Naive thymus-derived CD4-positive, alpha-beta T cell (primary cell): ENCODE measurements around the gene LRRC59. TPM values are rescaled to one million over a fixed set of nuclear protein-coding genes. Genes with fewer than 3 reads are reported as not detected.

Experiments
- ATAC-seq: fragments of 150-1000 bp; cut with Tn5 transposase; 2 replicates; pipeline ENCODE4 v1.10.0; 2021; ENCODE audit warnings: mild to moderate bottlenecking, moderate library complexity
- CTCF ChIA-PET: fragments of 350-600 bp; sonication (Branson Sonifier 250); formaldehyde crosslinking; loops from one replicate; lab custom pipeline; 2021; ENCODE audit warnings: antibody characterized with exemption; lab: Charles Lee
- POLR2A ChIA-PET: fragments of 350-600 bp; sonication (Branson Sonifier 250); formaldehyde crosslinking; loops from one replicate; lab custom pipeline; 2021; ENCODE audit warnings: antibody characterized with exemption, inconsistent platforms; lab: Charles Lee
- DNase-seq, 9 donors: peaks; one replicate each; pipeline versions ENCODE4 v3.0.0 to v3.0.0-alpha.2; 2020 to 2022; ENCODE audit warnings: mixed read lengths in 1 of 9
- H3K27ac ChIP-seq: one replicate; pipeline ENCODE4 v1.7.0; 2013; ENCODE audit warnings: mild to moderate bottlenecking, low read depth, low read length, moderate library complexity
- H3K27me3 ChIP-seq, 2 donors: one replicate each; pipeline ENCODE4 v1.7.0; 2013; ENCODE audit warnings: low read length in 2 of 2, mild to moderate bottlenecking in 2 of 2, moderate library complexity in 2 of 2; ENCODE audit not compliant: control insufficient read depth in 2 of 2, insufficient read depth in 2 of 2
- H3K36me3 ChIP-seq, 3 experiments: 1 replicate in 2 of 3; 2 replicates in 1 of 3; pipeline ENCODE4 v1.7.0; 2013; ENCODE audit warnings: low read length in 3 of 3, mild to moderate bottlenecking in 3 of 3, moderate library complexity in 1 of 3; ENCODE audit not compliant: insufficient read depth in 3 of 3, control insufficient read depth in 2 of 3
- H3K4me1 ChIP-seq, 2 donors: one replicate each; pipeline ENCODE4 v1.7.0; 2013; ENCODE audit warnings: low read length in 2 of 2, mild to moderate bottlenecking in 2 of 2, moderate library complexity in 1 of 2; ENCODE audit not compliant: control insufficient read depth in 2 of 2, insufficient read depth in 2 of 2
- H3K4me3 ChIP-seq: 2 replicates; pipeline ENCODE4 v1.7.0; 2013; ENCODE audit warnings: mild to moderate bottlenecking, low read length
- H3K9me3 ChIP-seq, 3 experiments: 1 replicate in 2 of 3; 2 replicates in 1 of 3; pipeline ENCODE4 v1.7.0; 2013; ENCODE audit warnings: low read length in 3 of 3; ENCODE audit not compliant: control insufficient read depth in 2 of 3
- H3K27ac Mint-ChIP-seq, 9 donors: one replicate each; pipeline ENCODE4 v1.8.0; 2020 to 2022; ENCODE audit warnings: mixed read lengths in 9 of 9, mild to moderate bottlenecking in 8 of 9, moderate library complexity in 5 of 9, inconsistent platforms in 2 of 9
- H3K27me3 Mint-ChIP-seq, 5 donors: one replicate each; pipeline ENCODE4 v1.8.0; 2021 to 2022; ENCODE audit warnings: mixed read lengths in 5 of 5, mild to moderate bottlenecking in 1 of 5
- H3K36me3 Mint-ChIP-seq, 5 donors: one replicate each; pipeline ENCODE4 v1.8.0; 2020 to 2022; ENCODE audit warnings: mixed read lengths in 5 of 5, mild to moderate bottlenecking in 3 of 5, inconsistent platforms in 1 of 5
- H3K4me1 Mint-ChIP-seq, 7 donors: one replicate each; pipeline ENCODE4 v1.8.0; 2020 to 2022; ENCODE audit warnings: mixed read lengths in 7 of 7, mild to moderate bottlenecking in 3 of 7, inconsistent platforms in 1 of 7
- H3K4me3 Mint-ChIP-seq, 10 donors: one replicate each; pipeline ENCODE4 v1.8.0; 2020 to 2022; ENCODE audit warnings: mild to moderate bottlenecking in 10 of 10, mixed read lengths in 10 of 10, moderate library complexity in 6 of 10, inconsistent platforms in 2 of 10
- H3K9me3 Mint-ChIP-seq, 11 donors: one replicate each; pipeline ENCODE4 v1.8.0; 2020 to 2022; ENCODE audit warnings: mixed read lengths in 11 of 11, mild to moderate bottlenecking in 4 of 11, inconsistent platforms in 1 of 11, moderate library complexity in 1 of 11
- intact Hi-C, 2 donors: fragments of 100-400 bp; cut with micrococcal nuclease; formaldehyde crosslinking; loops; one replicate each; pipeline ENCODE4 v1.15.1; 2023
- polyA plus RNA-seq, 2 donors: library from polyadenylated mRNA; unstranded; fragments of 300-500 nt; fragmentation: Illumina TruSeq; gene quantifications; one replicate each; pipeline ENCODE4 v1.2.3, GENCODE V29; 2021
- total RNA-seq, 6 experiments: library from RNA in 5 of 6; stranded (reverse) in 5 of 6; gene quantifications; 1 replicate in 5 of 6; 2 replicates in 1 of 6; pipeline ENCODE4 v1.2.3 and lab custom pipeline; 2021 to 2026

Gene LRRC59
- total and polyA plus RNA-seq, 7 experiments from 2014 or later = 13.4 to 67.1 (median 28.5) TPM

- Mint-ChIP-seq H3K9me3 (no peaks in the 10 kb centered on the region), H3K4me3 (no peak overlapping the region), H3K36me3 (peaks cover 0 to 25% (median 9%) of the 10 kb centered on the region in 5 donors), H3K27ac (no peak overlapping the region), H3K27me3 (no peaks in the 10 kb centered on the region), H3K4me1 (peaks cover 7 to 15% (median 9%) of the 10 kb centered on the region in 7 donors)
- intact Hi-C loops = loop anchor here (2.0 to 5.0 kb wide), 2 partner anchors 34 to 115 kb away; partner anchors contain the start of genes LRRC59 (in 2 of the 2) and RSAD1 (in 1 of the 2)
- DNase-seq (no peak), ATAC-seq (no peak)
- H3K9me3 ChIP-seq = no peaks in the 10 kb centered on the region
- H3K36me3 ChIP-seq = peaks cover 8 to 70% (median 11%) of the 10 kb centered on the region in 3 experiments
- CTCF ChIA-PET = interaction anchor here (0.7 to 3.6 kb wide), 7 partner anchors 10 to 194 kb away, joined by 3 to 44 read pairs (median 6); partner anchors contain the start of genes EME1, LRRC59, MRPL27 and XYLT2
- POLR2A ChIA-PET = interaction anchor here (2.0 to 2.4 kb wide), 2 partner anchors 9 to 22 kb away, joined by 7 to 8 read pairs; partner anchors contain the start of genes EME1 and MRPL27
- H3K4me1 ChIP-seq = peaks cover 0 to 6% of the 10 kb centered on the region in 2 donors
- H3K4me3 ChIP-seq = no peak overlapping the region
- no peaks in the 10 kb centered on the region for H3K27me3 ChIP-seq
- H3K27ac ChIP-seq = no peak overlapping the region
These were observed 33.9 kb downstream of the LRRC59 start for GRCh38 chr17:50363217-50364060.

- Mint-ChIP-seq H3K36me3 (peaks cover 0 to 18% (median 5%) of the 10 kb centered on the region in 5 donors), H3K9me3 (no peaks in the 10 kb centered on the region), H3K27ac (peak overlapping the region in 5 of 9 donors; percentile 22 to 93 (median 42)), H3K27me3 (no peaks in the 10 kb centered on the region), H3K4me1 (peaks cover 7 to 15% (median 9%) of the 10 kb centered on the region in 7 donors), H3K4me3 (peak overlapping the region in 1 of 10 donors; percentile 63)
- peaks cover 0 to 6% of the 10 kb centered on the region in 2 donors for H3K4me1 ChIP-seq
- H3K27me3 ChIP-seq = no peaks in the 10 kb centered on the region
- ChIA-PET CTCF (interaction anchor here (0.7 to 3.6 kb wide), 15 partner anchors 8 to 167 kb away, joined by 3 to 44 read pairs (median 6); partner anchors contain the start of genes EME1, LRRC59, MRPL27 and XYLT2), POLR2A (interaction anchor here (0.8 to 2.4 kb wide), 7 partner anchors 10 to 117 kb away, joined by 4 to 16 read pairs (median 7); partner anchors contain the start of genes EME1, LRRC59, MRPL27 and XYLT2)
- ATAC-seq (no peak), DNase-seq (no peak)
- peaks cover 3 to 70% (median 4%) of the 10 kb centered on the region in 3 experiments for H3K36me3 ChIP-seq
- no peaks in the 10 kb centered on the region for H3K9me3 ChIP-seq
- no peak overlapping the region for H3K4me3 ChIP-seq
- intact Hi-C loops = loop anchor here (1.0 to 5.0 kb wide), 5 partner anchors 10 to 139 kb away; partner anchors contain the start of genes LRRC59 (in 2 of the 2) and RSAD1 (in 1 of the 2)
- peak overlapping the region; percentile 12 for H3K27ac ChIP-seq
These were observed 34.7 kb downstream of the LRRC59 start for GRCh38 chr17:50362661-50363060.

- Histone ChIP-seq H3K36me3 (peaks cover 0 to 70% (median 0%) of the 10 kb centered on the region in 3 experiments), H3K9me3 (no peaks in the 10 kb centered on the region), H3K27me3 (no peaks in the 10 kb centered on the region), H3K4me3 (no peak overlapping the region), H3K27ac (peak overlapping the region; percentile 12), H3K4me1 (peaks cover 0 to 6% of the 10 kb centered on the region in 2 donors)
- CTCF ChIA-PET = interaction anchor here (0.7 to 3.6 kb wide), 16 partner anchors 9 to 166 kb away, joined by 3 to 44 read pairs (median 6); partner anchors contain the start of genes EME1, LRRC59, MRPL27 and XYLT2
- peak overlapping the region; percentile 19 to 76 (median 44) for H3K4me3 Mint-ChIP-seq
- ATAC-seq = peak; percentile 94
- H3K9me3 Mint-ChIP-seq = no peaks in the 10 kb centered on the region
- intact Hi-C loops = loop anchor here (1.0 to 5.0 kb wide), 5 partner anchors 10 to 139 kb away; partner anchors contain the start of genes LRRC59 (in 2 of the 2) and RSAD1 (in 1 of the 2)
- POLR2A ChIA-PET = interaction anchor here (0.5 to 2.4 kb wide), 10 partner anchors 10 to 378 kb away, joined by 3 to 16 read pairs (median 5); partner anchors contain the start of genes EME1, LRRC59, MRPL27 and XYLT2
- H3K27ac Mint-ChIP-seq = peak overlapping the region; percentile 6 to 93 (median 42)
- DNase-seq = peak in 8 of 9 donors; percentile 44 to 70 (median 61)
- peaks cover 7 to 15% (median 9%) of the 10 kb centered on the region in 7 donors for H3K4me1 Mint-ChIP-seq
- H3K36me3 Mint-ChIP-seq = peaks cover 0 to 14% (median 3%) of the 10 kb centered on the region in 5 donors
- H3K27me3 Mint-ChIP-seq = no peaks in the 10 kb centered on the region
These were observed 35.5 kb downstream of the LRRC59 start for GRCh38 chr17:50361561-50362480.

- Mint-ChIP-seq H3K4me3 (no peak overlapping the region), H3K36me3 (peaks cover 0 to 9% (median 4%) of the 10 kb centered on the region in 5 donors), H3K9me3 (no peaks in the 10 kb centered on the region), H3K27ac (no peak overlapping the region), H3K4me1 (peaks cover 7 to 15% (median 9%) of the 10 kb centered on the region in 7 donors), H3K27me3 (no peaks in the 10 kb centered on the region)
- intact Hi-C loops = loop anchor here (5.0 kb wide), 1 partner anchor 37 kb away; the partner anchor contains the start of gene LRRC59 (in 2 of the 2)
- ATAC-seq (no peak), DNase-seq (no peak)
- ChIA-PET POLR2A (interaction anchor here (0.7 to 2.4 kb wide), 3 partner anchors 13 to 36 kb away, joined by 3 to 16 read pairs (median 5); partner anchors contain the start of genes EME1, LRRC59 and MRPL27), CTCF (interaction anchor here (1.1 to 3.6 kb wide), 7 partner anchors 8 to 119 kb away, joined by 3 to 44 read pairs (median 4); partner anchors contain the start of genes EME1, LRRC59 and MRPL27)
- peaks cover 0 to 6% of the 10 kb centered on the region in 2 donors for H3K4me1 ChIP-seq
- H3K9me3 ChIP-seq = no peaks in the 10 kb centered on the region
- no peak overlapping the region for H3K27ac ChIP-seq
- H3K4me3 ChIP-seq = no peak overlapping the region
- peaks cover 0 to 70% (median 3%) of the 10 kb centered on the region in 3 experiments for H3K36me3 ChIP-seq
- H3K27me3 ChIP-seq = no peaks in the 10 kb centered on the region
These were observed 36.7 kb downstream of the LRRC59 start for GRCh38 chr17:50360486-50361115.

GRCh38 chr17:50359998-50360461, 37.3 kb downstream of the LRRC59 start:
- peaks cover 0 to 2% (median 0%) of the 10 kb centered on the region in 11 donors for H3K9me3 Mint-ChIP-seq
- H3K36me3 Mint-ChIP-seq = peaks cover 0 to 7% (median 0%) of the 10 kb centered on the region in 5 donors
- intact Hi-C loops = loop anchor here (5.0 kb wide), 1 partner anchor 37 kb away; the partner anchor contains the start of gene LRRC59 (in 2 of the 2)
- no peak overlapping the region for H3K4me3 Mint-ChIP-seq
- Histone ChIP-seq H3K27ac (no peak overlapping the region), H3K4me1 (peaks cover 0 to 6% of the 10 kb centered on the region in 2 donors), H3K4me3 (no peak overlapping the region), H3K27me3 (no peaks in the 10 kb centered on the region), H3K36me3 (peaks cover 0 to 70% (median 6%) of the 10 kb centered on the region in 3 experiments), H3K9me3 (no peaks in the 10 kb centered on the region)
- peaks cover 7 to 15% (median 9%) of the 10 kb centered on the region in 7 donors for H3K4me1 Mint-ChIP-seq
- CTCF ChIA-PET = interaction anchor here (1.1 to 3.1 kb wide), 5 partner anchors 9 to 119 kb away, joined by 3 to 12 read pairs (median 3); partner anchors contain the start of genes EME1 and MRPL27
- ATAC-seq (no peak), DNase-seq (no peak)
- no peak overlapping the region for H3K27ac Mint-ChIP-seq
- POLR2A ChIA-PET = no interaction called here
- no peaks in the 10 kb centered on the region for H3K27me3 Mint-ChIP-seq
